ENCODE data around the gene ZNF212.

ZNF212 gene

DNA sequence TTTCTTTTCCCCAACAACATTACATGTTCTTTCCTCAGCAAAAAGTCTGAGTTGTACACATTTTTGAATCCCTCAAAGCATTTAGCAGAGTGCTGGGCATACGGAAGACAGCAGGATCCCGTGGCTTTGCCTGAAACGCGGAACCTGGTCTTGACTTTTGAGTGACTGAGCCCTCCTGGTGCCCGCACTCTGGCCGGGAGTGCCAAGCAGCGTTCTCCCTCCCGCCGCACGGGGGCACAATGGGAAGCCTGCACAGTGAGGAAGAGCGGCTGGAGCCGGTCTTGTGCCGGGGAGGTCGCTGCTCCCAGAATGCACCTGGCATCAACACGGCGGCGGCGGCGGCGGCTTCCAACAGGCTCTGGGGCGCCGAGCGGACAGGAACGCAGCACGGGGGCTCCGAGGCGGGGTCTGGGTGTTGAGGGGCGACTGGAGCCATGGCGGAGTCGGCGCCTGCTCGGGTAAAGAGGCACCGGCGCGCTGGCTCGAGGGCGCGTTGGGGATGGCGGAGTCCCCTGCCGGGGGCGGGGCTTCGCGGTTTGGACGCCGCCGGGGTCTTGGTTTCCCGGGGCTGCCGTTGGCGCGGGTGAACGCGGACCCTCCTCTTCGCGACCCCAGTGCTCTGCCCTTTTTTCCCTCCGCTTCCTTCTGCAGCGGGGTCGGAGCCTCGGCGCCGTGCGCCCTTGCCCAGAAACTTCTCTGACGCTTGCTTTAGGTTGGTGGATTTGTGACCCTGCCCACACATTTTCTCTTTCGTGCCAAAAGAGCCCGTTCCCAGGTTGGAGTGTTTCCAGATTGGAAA is at the start of gene ZNF212:
Gene ZNF212 (plus strand): TSS at position 307 of the 799 bp plus-strand sequence. CDS start 128 bp downstream, at position 435.
- DNase-seq, result peak; percentile 92

DNA sequence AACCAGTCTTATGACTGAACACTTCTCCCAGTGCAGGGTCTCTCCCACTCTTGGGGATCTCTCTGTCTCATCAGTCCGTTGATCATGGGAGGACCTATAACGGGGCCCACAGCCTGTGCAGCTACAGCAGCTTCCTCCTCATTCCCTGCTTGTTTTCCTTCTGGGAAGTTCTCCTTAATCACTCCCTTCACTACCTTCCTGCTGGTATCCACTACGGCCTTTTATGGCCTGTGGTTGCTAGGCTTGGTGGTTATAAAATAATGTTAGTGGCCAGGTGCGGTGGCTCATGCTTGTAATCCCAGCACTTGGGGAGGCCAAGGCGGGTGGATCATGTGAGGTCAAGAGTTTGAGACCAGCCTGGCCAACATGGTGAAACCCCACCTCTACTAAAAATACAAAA is 47.6 kb upstream of the ZNF212 start:
- DNase-seq, result no peak

DNA sequence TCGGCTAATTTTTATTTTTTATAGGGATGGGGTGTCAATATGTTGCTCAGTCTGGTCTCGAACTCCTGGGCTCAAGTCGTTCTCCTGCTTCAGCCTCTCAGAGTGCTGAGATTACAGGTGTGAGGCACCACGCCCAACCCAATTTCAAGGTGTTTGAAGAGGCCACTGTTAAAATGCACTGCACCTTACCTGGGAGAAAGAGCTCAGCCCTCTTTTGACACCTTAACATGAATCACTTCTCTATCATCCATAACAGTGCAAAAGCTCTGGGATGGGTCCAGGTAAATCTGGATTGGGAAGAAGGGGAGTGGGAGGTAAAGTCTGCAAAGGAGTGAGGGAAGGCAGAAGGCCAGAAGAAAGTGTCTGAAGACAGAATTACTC is 44.7 kb upstream of the ZNF212 start:
- DNase-seq, result no peak

DNA sequence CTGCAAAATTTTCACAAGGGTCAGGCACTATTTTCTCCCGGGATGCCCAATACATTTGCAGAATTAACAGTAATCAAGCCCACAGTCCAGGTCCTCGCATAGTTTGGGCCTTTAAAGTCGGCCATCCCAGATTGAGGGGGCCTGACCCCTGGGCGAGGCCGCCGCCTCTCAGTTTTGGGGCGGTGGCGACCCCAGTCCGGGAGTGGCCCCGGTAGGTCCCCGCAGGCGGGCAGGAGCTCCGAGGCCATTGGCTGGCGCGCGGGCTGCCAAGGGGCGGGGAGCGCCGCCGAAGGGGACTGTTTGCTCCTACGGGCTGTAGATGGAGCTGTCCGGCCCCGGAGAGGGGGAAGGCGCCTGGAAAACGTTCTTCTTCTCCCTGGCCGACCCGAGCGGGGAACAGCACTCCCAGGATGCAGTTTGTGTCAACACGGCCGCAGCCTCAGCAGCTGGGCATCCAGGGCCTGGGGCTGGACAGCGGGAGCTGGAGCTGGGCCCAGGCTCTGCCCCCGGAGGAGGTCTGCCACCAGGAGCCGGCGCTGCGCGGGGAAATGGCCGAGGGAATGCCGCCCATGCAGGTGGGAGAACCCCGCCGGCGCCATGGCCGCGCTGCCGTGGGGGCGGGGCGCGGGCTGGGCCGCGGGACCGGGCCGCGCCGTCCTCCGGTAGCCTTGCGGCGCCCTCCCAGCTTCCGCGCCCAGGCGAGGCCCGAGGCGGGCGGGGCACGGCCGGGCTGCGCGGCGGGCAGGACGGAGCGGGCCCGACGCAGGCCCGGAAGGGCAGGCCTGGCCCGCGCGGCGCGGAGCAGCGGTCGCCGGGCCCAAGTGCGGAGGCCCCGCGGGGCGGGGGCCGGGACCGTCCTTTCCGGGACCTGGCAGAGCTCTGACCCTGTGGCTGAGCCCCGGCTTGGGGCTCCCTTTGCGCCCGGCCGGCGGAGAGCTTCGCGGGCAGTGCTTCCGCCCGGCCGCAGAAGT is 44.0 kb upstream of the ZNF212 start, which contains the start of gene ZNF282:
Gene ZNF282 (plus strand): TSS at position 367 of the 971 bp plus-strand sequence. CDS start 44 bp downstream, at position 411.
- peak; percentile 61 for DNase-seq

DNA sequence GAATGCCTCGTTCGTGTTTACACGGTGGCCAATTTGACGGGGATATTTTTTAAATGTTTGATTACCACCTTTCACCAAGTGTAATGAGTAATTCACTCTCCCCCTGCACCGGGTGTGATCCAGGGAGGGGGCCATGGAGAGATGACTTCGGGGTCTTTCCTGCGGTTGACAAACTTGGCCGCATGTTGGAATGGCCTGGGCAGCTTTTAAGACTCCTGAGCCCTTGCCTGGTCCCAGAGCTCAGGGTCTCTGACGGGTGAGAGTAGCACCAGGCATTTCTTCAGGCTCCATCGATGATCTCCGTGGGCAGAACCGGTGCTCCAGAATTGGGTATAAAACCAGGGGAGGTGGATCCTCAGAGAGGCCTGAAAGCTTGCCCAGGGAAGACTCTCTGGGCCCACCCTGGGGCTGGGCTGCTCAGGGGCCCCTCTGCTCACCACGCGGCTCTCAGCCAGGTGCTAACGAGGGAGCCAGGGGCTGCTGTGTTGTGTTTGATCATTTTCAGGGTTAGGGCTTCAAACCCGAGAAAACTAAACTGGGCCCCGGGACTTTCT is 43.2 kb upstream of the ZNF212 start:
- DNase-seq, result no peak

DNA sequence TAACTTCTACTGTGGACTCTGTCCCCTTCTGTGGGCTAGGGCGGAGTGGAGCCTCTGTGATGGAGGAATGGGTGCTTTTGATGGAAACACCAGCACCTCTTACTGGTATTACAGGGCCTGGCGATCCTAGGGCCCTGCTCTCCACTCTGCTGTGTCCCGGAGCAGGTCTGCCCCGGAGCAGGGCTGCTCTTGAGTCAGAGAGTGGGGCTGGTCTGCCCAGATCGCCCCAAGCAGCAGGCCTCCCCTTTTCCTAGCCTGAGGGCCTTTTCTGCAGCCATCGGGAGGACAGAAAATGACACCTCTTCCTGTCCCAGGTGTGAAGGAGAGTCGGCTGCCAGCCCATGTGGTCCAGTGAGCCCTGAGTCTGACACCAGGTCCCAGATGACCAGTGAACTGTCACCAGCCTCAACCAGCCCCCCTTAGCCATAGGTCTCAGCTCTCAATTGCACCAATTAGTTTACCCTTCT is 42.7 kb upstream of the ZNF212 start:
- DNase-seq, result no peak

DNA sequence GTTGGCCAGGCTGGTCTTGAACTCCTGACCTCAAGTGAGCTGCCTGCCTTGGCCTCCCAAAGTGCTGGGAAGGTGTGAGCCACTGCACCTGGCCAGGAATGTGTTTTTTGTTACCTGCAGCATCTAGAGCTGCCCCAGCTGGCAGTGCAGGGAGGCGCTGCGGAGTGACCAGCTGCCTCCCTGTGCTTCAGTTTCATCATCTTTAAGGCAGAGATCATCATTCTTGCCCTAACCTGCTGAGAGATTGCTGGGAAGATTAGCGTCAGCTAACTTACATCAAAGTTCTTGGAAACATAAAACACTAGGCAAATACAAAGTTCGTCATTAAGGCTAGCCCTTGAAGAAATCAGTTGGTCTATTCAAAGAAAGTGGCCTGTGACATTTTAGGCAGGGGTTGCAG is 41.8 kb upstream of the ZNF212 start:
- no peak for DNase-seq

DNA sequence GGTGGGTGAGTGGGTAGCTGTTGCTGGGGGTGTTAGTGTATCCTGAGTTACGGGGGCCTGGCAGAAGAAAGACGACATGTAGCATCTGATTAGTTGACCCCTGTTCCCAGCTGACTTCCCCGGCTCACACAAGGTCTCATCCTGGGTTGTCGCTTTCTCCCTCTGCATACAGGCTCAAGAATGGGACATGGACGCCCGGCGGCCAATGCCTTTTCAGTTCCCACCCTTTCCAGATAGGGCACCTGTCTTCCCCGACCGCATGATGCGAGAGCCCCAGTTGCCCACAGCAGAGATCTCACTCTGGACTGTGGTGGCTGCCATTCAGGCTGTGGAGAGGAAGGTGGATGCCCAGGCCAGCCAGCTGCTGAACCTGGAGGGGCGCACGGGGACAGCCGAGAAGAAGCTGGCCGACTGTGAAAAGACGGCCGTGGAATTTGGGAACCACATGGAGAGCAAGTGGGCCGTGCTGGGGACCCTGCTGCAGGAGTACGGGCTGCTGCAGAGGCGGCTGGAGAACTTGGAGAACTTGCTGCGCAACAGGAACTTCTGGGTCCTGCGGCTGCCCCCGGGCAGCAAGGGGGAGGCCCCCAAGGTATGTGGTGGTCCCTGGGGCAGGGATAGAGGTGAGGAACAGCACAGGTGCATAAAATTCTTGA is 41.2 kb upstream of the ZNF212 start:
- DNase-seq, result no peak

DNA sequence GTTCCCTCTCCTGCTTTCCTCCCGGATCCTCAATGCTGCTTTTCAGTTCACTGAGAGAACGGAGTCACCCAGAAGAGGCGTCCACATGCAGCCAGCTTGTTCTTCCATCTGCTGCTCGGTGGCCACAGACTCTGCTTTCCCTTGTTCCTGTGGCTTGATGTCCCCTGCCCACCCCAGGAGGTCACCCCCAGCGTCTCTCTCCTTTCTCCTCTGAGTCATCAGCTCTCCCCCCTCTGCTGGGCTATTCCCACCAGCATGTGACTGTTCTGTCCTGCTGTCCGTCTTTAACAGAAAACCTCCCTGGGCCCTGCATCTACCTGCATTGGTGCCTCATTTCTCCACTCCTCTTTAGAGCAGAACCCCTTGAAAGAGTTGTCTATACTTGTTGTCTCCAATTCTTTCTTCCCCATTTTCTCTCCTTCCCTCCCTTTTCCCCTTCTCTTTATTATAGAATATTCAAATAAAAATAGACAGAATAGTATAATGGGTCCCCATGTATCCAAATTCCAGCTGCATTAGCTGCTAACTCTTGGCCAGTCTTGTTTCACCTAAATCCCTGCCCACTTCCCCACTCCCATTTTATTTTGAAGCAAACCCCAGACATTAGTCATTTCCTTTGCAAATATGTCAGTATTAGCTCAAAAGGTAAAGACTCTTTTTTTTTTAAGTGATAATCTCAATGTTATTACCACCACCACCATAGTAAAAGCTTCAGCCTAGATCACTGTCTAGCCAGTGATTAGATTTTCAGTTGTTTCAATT is 40.0 kb upstream of the ZNF212 start:
- DNase-seq, result no peak

DNA sequence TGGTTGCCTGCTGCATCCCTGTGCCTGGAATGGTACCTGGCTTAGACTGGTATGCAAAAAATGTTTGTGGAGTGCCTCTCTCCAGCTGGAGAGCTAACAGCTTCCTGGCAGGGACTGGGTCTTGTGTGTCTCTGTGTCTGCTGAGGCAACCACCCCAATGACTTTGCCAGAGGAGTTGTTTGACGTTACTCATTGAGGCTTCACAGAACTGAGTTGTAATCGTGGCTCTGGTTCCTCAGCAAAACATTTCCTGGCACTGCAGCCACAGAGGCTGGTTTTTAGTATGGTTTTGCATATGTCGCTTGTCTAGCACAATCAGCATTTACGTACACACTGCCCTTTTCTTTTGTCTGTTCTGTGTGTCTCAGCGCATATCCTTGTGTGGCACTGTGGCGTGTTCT is 36.6 kb upstream of the ZNF212 start:
- DNase-seq, result no peak

DNA sequence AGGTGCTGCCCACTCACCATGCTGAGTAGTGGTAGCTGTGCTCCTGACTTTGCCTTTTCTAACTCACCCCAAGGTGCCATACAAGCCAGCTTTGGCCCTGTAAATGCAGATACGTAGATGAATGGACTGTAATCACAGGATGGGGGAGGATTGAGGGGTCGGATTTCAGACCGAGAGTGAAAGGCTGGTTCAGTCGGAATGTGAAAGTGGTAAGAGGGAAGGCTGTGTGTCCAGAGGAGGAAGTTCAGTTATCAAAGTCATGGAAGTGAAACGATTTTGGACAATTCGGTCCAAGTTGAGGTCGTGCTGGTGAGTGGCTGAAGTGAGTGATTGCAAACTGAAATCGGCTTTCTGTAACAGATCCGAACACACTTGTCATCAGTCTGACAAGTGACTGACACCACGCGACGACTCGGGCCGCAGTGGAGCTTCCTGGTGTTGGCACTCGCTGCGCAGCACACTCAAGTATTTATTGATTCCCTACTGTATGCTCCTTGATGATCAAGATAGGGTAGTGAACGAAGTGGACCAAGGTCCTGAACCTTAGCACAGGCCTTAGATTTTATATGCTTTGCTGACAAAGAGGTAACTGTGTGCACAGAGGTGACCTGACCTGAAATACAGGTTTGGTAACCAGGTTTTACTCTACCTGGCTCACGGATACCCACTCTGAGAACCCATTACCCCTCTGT is 33.6 kb upstream of the ZNF212 start:
- no peak for DNase-seq

DNA sequence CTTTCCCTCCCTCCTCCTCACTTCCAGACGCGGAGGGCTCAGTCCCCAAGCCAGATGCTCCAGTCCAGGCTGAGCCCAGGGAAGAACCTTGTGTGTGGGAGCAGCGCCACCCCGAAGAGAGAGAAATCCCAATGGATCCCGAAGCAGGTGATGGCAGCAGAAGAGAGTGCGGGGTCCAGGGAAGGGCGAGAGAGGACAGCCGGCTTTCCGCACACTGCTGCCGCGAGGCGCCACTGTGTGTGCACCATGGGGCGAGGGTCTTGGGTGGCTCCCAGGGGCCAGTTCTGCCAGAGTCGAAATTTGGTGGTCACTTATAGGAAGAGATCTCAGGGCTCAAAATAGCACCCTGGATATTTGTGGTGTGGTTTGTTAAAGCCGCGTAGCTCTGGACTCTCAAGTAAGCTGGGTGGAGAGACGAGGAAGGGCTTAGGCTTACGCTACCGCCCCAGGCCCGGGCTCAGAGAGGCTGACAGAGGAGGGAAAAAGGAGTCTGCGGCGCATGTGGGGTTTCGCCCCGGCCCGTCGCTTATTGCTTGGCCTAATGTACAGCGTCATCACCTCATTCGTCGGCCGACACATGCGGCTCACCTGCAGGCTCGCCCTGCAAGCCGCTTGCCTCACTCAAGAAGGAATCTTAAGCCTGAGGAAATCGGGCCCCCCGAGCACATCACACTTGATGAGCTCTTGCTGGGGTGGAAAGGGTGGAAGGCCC is 32.0 kb upstream of the ZNF212 start:
- DNase-seq, result no peak

DNA sequence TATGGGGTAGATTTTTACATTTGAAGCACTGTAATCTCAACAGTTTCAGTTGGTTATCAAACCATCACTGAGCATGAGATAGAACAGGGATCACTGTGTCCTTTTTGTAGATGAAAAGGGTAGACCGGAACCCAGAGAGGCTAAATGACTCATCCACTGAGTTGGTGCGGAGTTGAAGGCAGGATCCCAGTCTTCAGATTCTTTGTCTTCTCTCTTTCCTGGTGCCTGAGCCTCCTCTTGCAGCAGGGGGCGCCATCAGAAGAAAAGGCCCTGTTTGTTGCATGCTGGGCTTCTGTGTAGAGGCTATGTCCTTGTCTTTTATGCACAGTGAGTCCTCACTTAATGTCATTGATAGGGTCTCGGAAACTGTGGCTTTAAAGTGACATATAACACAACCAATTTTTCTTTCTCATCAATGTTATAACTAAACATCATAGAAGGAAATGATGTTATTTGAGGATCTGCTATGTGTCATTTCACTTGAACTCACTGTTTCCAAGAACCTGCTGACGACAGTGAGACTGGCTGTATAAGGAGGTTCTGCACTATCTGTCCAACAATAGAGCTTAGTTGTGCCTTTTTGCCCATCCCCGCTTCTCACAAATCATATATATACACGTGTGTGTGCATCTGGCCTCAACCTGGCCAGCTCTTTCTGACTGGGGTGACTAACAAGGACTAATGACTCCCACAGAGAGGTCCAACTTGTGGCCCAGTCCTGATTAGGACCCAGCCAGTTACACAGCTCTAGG is 29.8 kb upstream of the ZNF212 start:
- DNase-seq, result no peak

DNA sequence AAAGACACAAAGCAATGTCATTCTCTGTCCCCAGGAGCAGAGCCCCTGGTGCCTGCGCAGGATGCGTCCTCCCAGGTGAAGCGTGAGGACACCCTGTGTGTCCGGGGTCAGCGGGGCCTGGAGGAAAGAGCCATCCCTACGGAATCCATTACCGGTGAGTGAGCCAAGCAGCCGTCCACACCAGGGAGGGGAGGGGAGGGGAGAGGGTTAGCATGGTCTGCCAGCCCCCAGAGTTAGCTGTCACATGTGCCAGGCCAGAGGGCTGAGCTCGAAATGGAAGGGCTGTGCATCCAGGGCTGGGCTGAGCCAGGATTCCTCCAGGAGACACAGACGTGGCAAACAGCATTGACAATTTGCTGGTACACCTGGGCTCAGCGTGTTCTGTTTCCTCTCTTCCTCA is 28.9 kb upstream of the ZNF212 start:
- no peak for DNase-seq

DNA sequence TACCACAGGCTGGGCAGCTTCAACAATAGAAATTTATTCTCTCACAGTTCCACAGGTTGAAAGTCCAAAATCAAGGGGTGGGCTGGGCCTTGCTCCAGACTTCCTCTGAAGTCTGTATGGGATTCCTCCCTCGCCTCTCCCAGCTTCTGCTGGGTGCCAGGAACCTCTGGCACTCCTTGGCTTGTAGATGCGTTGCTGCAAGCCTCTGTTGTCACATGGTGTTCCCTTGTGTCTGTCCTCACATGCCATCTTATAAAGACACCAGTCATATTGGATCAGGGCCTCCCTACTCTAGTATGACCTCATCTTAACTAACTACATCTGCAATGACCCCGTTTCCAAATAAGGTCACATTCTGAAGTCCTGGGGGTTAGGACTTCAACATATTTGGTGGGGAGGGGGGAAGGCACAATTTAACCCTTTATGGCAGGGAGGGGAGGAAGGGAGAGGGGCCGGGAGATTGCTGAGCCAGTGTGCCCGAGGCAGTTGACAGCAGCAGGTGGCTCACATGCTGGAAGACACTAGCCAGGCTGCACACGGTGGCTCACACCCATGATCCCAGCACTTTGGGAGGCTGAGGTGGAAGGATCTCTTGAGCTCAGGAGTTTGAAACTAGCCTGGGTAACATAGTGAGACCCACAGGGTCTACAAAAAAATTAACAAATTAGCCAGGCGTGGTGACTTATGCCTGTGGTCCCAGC is 25.3 kb upstream of the ZNF212 start:
- DNase-seq, result no peak

DNA sequence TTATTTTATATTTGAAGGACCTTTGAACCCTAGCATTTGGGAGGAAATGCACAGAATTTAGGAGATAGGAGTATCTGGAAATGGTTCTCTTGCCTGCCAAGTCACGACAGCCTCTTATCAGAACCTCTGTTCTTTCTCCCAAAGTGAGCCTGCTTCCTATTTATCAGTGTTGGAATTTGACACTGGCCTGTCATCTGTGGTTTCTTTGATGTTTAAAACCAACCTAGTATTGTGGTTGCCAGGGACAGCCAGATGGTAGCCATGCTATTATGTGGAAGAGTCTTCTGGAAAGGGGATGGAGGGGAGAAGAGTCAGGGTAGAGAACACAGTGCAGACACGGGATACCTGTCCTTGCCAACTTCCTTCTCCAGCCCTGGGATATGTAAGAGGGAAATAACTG is 23.0 kb upstream of the ZNF212 start:
- DNase-seq, result no peak

DNA sequence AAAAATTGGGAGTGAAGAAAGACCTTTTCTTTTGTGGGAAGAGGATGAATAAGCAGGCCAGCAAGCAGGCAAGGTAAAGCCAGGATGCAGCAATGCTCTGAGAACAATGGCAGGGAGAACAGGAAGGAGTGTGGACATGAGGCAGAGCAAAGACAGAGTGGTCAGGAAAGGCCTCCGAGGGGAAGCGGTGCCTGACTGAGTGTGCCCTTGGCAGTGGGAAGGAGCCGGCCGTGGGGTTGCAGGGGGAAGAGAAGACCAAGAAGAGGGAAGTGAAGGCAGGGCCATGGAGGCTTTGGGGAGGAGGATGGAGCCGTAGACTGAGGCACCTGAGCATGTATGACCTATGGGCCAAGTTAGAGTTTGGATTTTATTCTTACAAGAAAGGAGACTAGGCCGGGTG is 21.9 kb upstream of the ZNF212 start:
- DNase-seq, result no peak

DNA sequence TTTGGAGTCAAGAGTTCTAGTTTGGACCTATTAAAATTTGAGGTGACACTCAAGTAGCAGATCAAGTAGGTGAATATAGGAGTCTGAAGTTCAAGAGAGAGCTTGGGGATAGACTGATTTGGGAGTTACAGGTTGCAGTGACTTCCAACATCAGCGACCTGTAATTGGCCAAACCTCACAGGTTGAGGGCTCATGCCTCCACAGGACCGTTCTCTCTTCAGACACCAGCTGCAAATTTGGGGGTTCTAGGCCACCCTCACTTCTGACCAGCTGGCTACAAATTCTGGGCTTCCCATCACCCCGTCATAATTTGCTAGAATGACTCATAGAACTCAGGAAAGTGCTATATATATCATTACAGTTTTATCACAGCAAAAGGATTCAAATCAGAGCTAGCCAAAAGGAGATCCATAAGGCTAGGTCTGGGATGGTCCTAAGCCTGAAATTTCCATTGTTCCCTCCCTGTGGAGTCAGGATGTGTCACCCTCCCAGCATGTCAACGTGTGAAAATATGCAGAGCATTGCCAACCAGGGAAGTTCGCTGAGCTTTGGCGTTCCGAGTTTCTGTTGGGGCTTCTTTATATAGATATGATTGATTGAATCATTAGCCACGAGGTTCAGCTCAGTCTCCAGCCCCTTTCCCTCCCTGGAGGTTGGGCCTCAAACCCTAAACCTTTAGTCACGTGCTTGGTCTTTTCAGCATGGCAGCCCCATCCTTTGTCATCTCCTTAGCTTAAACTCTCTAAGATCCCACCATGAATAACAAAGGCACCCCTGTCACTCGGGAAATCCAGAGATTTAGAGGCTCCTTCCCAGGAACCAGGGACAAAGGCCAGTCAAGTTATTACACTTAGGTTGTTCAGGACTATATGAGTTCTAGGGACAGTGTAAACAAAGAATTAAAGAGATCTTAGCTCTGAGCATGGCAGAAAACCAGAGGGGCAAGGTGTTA is 20.7 kb upstream of the ZNF212 start:
- no peak for DNase-seq

Measured in GF-D8 (cell line).